SK-N-SH (cell line): Measurements from ENCODE around the gene DEPDC1. TPM values are rescaled to one million over a fixed set of nuclear protein-coding genes. Genes with fewer than 3 reads are reported as not detected.

ENCODE experiments used
- CTCF ChIA-PET: fragments of 300-600, 350-600 bp; formaldehyde crosslinking; extraction: SDS; loops from one replicate; lab custom pipeline; 2021; lab: Yijun Ruan, JAX
- POLR2A ChIA-PET: fragments of 350-600 bp; sonication (Branson Sonifier 250); formaldehyde crosslinking; extraction: SDS; loops from one replicate; lab custom pipeline; 2020; ENCODE audit warnings: antibody characterized with exemption, inconsistent platforms; lab: Yijun Ruan, JAX
- DNase-seq: peaks from one replicate; pipeline ENCODE4 v3.0.0; 2012
- H2AFZ ChIP-seq: fragments of 200-600 bp; sonication (generic); 2 replicates; pipeline ENCODE4 v1.8.1; 2016; ENCODE audit warnings: antibody characterized with exemption, mild to moderate bottlenecking, low read depth
- H3F3A ChIP-seq: fragments of 200-600 bp; sonication (generic); replicated peaks from 2 replicates; pipeline ENCODE3; 2016; ENCODE audit warnings: antibody characterized with exemption, mild to moderate bottlenecking; ENCODE audit not compliant: insufficient read depth
- H3K27ac ChIP-seq, 2 experiments: fragments of 200-500 bp in 1 of 2; fragments of 200-600 bp in 1 of 2; sonication (Bioruptor generic) in 1 of 2; sonication (generic), shearing (Covaris generic) in 1 of 2; 2 replicates each; pipeline versions ENCODE4 v1.5.1 to v1.6.1; 2014 to 2016; ENCODE audit warnings: low read depth in 2 of 2, inconsistent platforms in 1 of 2, low read length in 1 of 2, mild to moderate bottlenecking in 1 of 2, mixed read lengths in 1 of 2
- H3K27me3 ChIP-seq: fragments of 200-600 bp; sonication (generic), shearing (Covaris generic); 2 replicates; pipeline ENCODE4 v1.6.1; 2016; ENCODE audit warnings: mixed run types; ENCODE audit not compliant: insufficient read depth
- H3K36me3 ChIP-seq, 2 experiments: fragments of 200-500 bp in 1 of 2; fragments of 200-600 bp in 1 of 2; sonication (Bioruptor generic) in 1 of 2; sonication (generic) in 1 of 2; replicated peaks in 1 of 2; 2 replicates each; pipeline versions ENCODE3 to v1.5.1; 2014 to 2016; ENCODE audit warnings: low read length in 1 of 2, mild to moderate bottlenecking in 1 of 2; ENCODE audit not compliant: insufficient read depth in 2 of 2, control insufficient read depth in 1 of 2
- H3K4me1 ChIP-seq, 2 experiments: fragments of 200-500 bp in 1 of 2; fragments of 200-600 bp in 1 of 2; sonication (Bioruptor generic) in 1 of 2; sonication (generic), shearing (Covaris generic) in 1 of 2; 2 replicates each; pipeline versions ENCODE4 v1.5.1 to v1.6.1; 2014 to 2016; ENCODE audit warnings: low read depth in 1 of 2, low read length in 1 of 2, mixed run types in 1 of 2; ENCODE audit not compliant: insufficient read depth in 2 of 2, control insufficient read depth in 1 of 2
- H3K4me2 ChIP-seq: fragments of 200-600 bp; sonication (generic), shearing (Covaris generic); 2 replicates; pipeline ENCODE4 v1.6.1; 2017; ENCODE audit warnings: mixed run types
- H3K4me3 ChIP-seq, 2 experiments: fragments of 200-500 bp in 1 of 2; fragments of 200-600 bp in 1 of 2; sonication (Bioruptor generic) in 1 of 2; sonication (generic), shearing (Covaris generic) in 1 of 2; 2 replicates each; pipeline versions ENCODE4 v1.5.1 to v1.8.1; 2014 to 2016; ENCODE audit warnings: low read depth in 2 of 2, inconsistent platforms in 1 of 2, low read length in 1 of 2, mild to moderate bottlenecking in 1 of 2, mixed read lengths in 1 of 2, moderate library complexity in 1 of 2
- H3K79me2 ChIP-seq: fragments of 200-600 bp; sonication (generic); 2 replicates; pipeline ENCODE4 v1.8.1; 2017; ENCODE audit warnings: mild to moderate bottlenecking; ENCODE audit not compliant: insufficient read depth
- H3K9ac ChIP-seq: fragments of 200-600 bp; sonication (generic); 2 replicates; pipeline ENCODE4 v1.6.1; 2017; ENCODE audit warnings: mixed run types
- H3K9me2 ChIP-seq: fragments of 200-600 bp; sonication (generic); 2 replicates; pipeline ENCODE4 v1.6.1; 2017; ENCODE audit warnings: mixed run types
- H3K9me3 ChIP-seq: fragments of 200-600 bp; sonication (generic); 2 replicates; pipeline ENCODE4 v1.6.1; 2017; ENCODE audit warnings: mixed run types, mild to moderate bottlenecking, moderate library complexity
- H4K20me1 ChIP-seq: fragments of 200-600 bp; sonication (generic); 2 replicates; pipeline ENCODE4 v1.6.1; 2017; ENCODE audit warnings: mild to moderate bottlenecking, mixed run types; ENCODE audit not compliant: insufficient read depth
- FOSL2 ChIP-seq: IDR thresholded peaks from 2 replicates; pipeline ENCODE4 v1.4.0; 2012; ENCODE audit warnings: low read depth, mild to moderate bottlenecking, moderate library complexity, borderline replicate concordance
- FOXJ3 ChIP-seq: sonication (generic); formaldehyde crosslinking; IDR thresholded peaks from 2 replicates; pipeline ENCODE4 v1.5.1; 2020; ENCODE audit warnings: mild to moderate bottlenecking, missing genetic modification reagents
- FOXM1 ChIP-seq: IDR thresholded peaks from 2 replicates; pipeline ENCODE4 v1.4.0; 2012; ENCODE audit warnings: low read depth, mild to moderate bottlenecking
- GATA2 ChIP-seq: sonication (generic); formaldehyde crosslinking; IDR thresholded peaks from 2 replicates; pipeline ENCODE4 v1.5.0; 2020; ENCODE audit warnings: mild to moderate bottlenecking, missing genetic modification reagents
- JUND ChIP-seq: IDR thresholded peaks from 2 replicates; pipeline ENCODE4 v1.4.0; 2012
- MXI1 ChIP-seq: IDR thresholded peaks from 2 replicates; pipeline ENCODE4 v1.6.1; 2012; ENCODE audit warnings: mild to moderate bottlenecking, low read depth, low read length, improper control_type of control experiment
- NFIC ChIP-seq: IDR thresholded peaks from 2 replicates; pipeline ENCODE4 v1.4.0; 2012; ENCODE audit warnings: borderline replicate concordance
- NRF1 ChIP-seq: IDR thresholded peaks from 2 replicates; pipeline ENCODE4 v1.6.1; 2012; ENCODE audit warnings: low read depth, mild to moderate bottlenecking, low read length
- POLR2AphosphoS5 ChIP-seq: IDR thresholded peaks from 2 replicates; pipeline ENCODE4 v1.6.1; 2012; ENCODE audit warnings: low read depth, low read length
- RFX5 ChIP-seq: IDR thresholded peaks from 2 replicates; pipeline ENCODE4 v1.6.1; 2012; ENCODE audit warnings: mild to moderate bottlenecking, improper control_type of control experiment, low read length
- RXRA ChIP-seq: IDR thresholded peaks from 2 replicates; pipeline ENCODE4 v1.4.0; 2012; ENCODE audit warnings: low read depth, mild to moderate bottlenecking, borderline replicate concordance
- YY1 ChIP-seq: IDR thresholded peaks from 2 replicates; pipeline ENCODE4 v1.4.0; 2012; ENCODE audit warnings: low read depth, mild to moderate bottlenecking
- WGBS: methylation state at CpG from one replicate; pipeline ENCODE4 v1.1.6; 2017; ENCODE audit warnings: low lambda C conversion rate; 5-methylcytosine and 5-hydroxymethylcytosine counted together
- polyA plus RNA-seq, 3 experiments: library from polyadenylated mRNA; depleted of rRNA; stranded (reverse); fragments of >200 nt; gene quantifications; 2 replicates each; pipeline ENCODE4 v1.2.3, GENCODE V29; 2012
- TF ChIP-seq, protein P1 (sequence below): IDR thresholded peaks from 2 replicates; pipeline ENCODE4 v1.6.1; 2012; ENCODE audit warnings: mild to moderate bottlenecking, low read depth, low read length, moderate library complexity
- TF ChIP-seq, protein P2 (sequence below): IDR thresholded peaks from 2 replicates; pipeline ENCODE4 v1.4.0; 2012; ENCODE audit warnings: low read depth, borderline replicate concordance

DEPDC1 gene
- polyA plus RNA-seq, 1 of the 3 experiments (the other 2 are of a cell fraction) = 3.8 TPM

DNA sequence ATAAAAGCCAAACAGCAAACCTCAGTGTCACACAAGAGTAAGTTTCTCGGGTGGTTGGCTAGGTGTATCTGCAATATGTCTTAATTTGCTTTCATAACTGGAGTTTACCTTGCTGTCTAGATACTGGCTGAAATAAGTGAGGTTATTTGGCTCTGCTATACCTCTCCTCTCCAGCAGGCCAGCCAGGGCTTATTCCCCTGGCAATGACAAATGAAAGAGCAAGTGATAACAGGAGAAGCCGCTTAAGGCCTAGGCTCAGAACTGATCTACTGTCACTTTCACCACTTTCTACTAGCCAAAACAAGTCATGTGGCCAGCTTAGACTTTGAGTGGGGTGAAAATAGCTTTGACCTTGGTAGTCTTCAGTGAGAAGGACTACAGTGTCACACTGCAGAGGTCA is 42.3 kb downstream of the DEPDC1 start:
- Histone ChIP-seq H4K20me1 (no peaks in the 10 kb centered on the region), H3K27ac (no peak overlapping the region), H3K9ac (no peak overlapping the region), H3K79me2 (no peaks in the 10 kb centered on the region), H3K36me3 (no peaks in the 10 kb centered on the region), H3K9me2 (no peaks in the 10 kb centered on the region), H3F3A (no peaks in the 10 kb centered on the region), H3K27me3 (no peaks in the 10 kb centered on the region), H2AFZ (no peak overlapping the region), H3K4me1 (peaks cover 0 to 9% of the 10 kb centered on the region in 2 experiments; a peak in 3 of 4 replicates), H3K9me3 (no peaks in the 10 kb centered on the region), H3K4me3 (no peak overlapping the region), H3K4me2 (no peak overlapping the region)
- DNase-seq = no peak
- POLR2A ChIA-PET = no interaction called here
- no peak for TF ChIP-seq MXI1
- TF ChIP-seq GATA2 (CRISPR knock-in tag) = no peak
- no peak for TF ChIP-seq NRF1
- no peak for TF ChIP-seq NFIC
- WGBS = 89% methylated on average over 2 of the region's 2 CpGs
- CTCF ChIA-PET = no interaction called here

DNA sequence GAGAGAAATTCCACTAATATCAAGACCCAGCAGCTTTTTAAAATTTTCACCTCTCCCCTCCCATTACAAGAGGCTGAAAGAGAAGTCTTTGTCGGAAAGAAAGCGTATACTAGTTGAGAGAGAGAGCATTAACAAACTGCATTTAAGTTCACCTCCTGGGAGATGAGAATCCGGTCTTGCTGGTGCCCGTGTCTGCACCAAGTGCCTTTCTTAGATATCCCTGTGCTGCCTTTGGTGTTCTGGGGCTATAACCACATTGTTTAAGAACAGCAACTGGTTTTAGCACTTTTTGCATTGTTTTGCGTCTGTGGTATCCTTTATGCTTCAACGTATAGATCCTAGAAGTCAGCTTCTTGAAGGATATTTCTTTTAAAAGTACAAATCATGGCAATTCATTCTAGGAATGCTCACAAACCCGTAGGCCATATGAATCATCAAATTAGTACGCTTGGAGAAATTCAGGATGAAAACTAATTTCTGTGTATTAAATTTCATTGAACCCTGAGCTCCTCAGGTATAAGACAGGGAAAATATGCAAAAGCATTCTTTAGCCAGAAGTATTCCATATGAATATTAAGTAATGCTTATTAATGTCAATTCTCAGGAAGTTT is 43.7 kb downstream of the DEPDC1 start:
- TF ChIP-seq, protein P1, sequence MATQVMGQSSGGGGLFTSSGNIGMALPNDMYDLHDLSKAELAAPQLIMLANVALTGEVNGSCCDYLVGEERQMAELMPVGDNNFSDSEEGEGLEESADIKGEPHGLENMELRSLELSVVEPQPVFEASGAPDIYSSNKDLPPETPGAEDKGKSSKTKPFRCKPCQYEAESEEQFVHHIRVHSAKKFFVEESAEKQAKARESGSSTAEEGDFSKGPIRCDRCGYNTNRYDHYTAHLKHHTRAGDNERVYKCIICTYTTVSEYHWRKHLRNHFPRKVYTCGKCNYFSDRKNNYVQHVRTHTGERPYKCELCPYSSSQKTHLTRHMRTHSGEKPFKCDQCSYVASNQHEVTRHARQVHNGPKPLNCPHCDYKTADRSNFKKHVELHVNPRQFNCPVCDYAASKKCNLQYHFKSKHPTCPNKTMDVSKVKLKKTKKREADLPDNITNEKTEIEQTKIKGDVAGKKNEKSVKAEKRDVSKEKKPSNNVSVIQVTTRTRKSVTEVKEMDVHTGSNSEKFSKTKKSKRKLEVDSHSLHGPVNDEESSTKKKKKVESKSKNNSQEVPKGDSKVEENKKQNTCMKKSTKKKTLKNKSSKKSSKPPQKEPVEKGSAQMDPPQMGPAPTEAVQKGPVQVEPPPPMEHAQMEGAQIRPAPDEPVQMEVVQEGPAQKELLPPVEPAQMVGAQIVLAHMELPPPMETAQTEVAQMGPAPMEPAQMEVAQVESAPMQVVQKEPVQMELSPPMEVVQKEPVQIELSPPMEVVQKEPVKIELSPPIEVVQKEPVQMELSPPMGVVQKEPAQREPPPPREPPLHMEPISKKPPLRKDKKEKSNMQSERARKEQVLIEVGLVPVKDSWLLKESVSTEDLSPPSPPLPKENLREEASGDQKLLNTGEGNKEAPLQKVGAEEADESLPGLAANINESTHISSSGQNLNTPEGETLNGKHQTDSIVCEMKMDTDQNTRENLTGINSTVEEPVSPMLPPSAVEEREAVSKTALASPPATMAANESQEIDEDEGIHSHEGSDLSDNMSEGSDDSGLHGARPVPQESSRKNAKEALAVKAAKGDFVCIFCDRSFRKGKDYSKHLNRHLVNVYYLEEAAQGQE = no peak
- TF ChIP-seq FOSL2 = peak; percentile 15; the same call in 1 of the 2 replicates
- H3K27ac ChIP-seq = no peak overlapping the region
- 78% methylated on average over 8 of the region's 8 CpGs for WGBS
- H3K27me3 ChIP-seq = no peaks in the 10 kb centered on the region
- no peak overlapping the region for H3K4me3 ChIP-seq
- H3F3A ChIP-seq = no peaks in the 10 kb centered on the region
- no peaks in the 10 kb centered on the region for H3K9me3 ChIP-seq
- no peaks in the 10 kb centered on the region for H3K36me3 ChIP-seq
- POLR2A ChIA-PET = no interaction called here
- H3K4me2 ChIP-seq = no peak overlapping the region
- H3K79me2 ChIP-seq = no peaks in the 10 kb centered on the region
- H2AFZ ChIP-seq = 0 out of 2 replicates have a peak overlapping the region, but pooled peaks have one; percentile 35
- no peaks in the 10 kb centered on the region for H3K9me2 ChIP-seq
- DNase-seq = no peak
- no peaks in the 10 kb centered on the region for H4K20me1 ChIP-seq
- CTCF ChIA-PET = interaction anchor here (1.0 to 1.8 kb wide), 3 partner anchors 10 to 1285 kb away, joined by 3 to 8 read pairs (median 3); no protein-coding TSS in a partner anchor
- peaks cover 0 to 9% of the 10 kb centered on the region in 2 experiments; a peak in 2 of 4 replicates for H3K4me1 ChIP-seq
- H3K9ac ChIP-seq = no peak overlapping the region

DNA sequence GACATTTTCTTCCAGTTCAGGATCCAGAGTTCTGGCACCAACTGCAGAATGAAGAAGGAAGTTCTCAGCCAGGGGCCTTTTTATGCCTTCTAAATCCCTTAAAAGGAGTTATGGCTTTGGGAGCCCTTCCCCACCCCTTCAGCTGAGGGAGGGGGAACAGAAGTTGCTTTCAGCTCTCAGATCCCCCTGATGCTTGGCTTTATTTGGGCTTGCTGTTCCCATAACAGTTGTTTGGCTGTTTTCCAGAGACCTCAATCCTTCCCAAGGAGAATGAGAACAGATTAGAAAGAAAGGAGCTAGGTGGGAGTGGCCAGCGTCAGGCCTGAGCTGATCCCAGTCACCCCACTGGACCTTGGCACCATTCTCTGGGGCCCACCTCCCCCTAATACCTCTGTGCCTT is 47.0 kb downstream of the DEPDC1 start, which contains the start of gene RPE65:
Gene RPE65, minus strand, starts transcription at position 54 of the 400 bp plus-strand sequence. Its CDS starts 49 bp downstream, at position 5.
- no peaks in the 10 kb centered on the region for H3K79me2 ChIP-seq
- no peak for DNase-seq
- H2AFZ ChIP-seq = no peak within 1 kb of the TSS
- TF ChIP-seq JUND (no peak), POLR2AphosphoS5 (no peak), YY1 (no peak), RFX5 (no peak), FOXM1 (no peak), FOXJ3 (no peak), RXRA (no peak)
- TF ChIP-seq, protein P2, sequence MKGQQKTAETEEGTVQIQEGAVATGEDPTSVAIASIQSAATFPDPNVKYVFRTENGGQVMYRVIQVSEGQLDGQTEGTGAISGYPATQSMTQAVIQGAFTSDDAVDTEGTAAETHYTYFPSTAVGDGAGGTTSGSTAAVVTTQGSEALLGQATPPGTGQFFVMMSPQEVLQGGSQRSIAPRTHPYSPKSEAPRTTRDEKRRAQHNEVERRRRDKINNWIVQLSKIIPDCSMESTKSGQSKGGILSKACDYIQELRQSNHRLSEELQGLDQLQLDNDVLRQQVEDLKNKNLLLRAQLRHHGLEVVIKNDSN = no peak
- TF ChIP-seq, protein P1 = no peak
- TF ChIP-seq, all 33 proteins: peak for 0
- H3K9ac ChIP-seq = no peak within 1 kb of the TSS
- POLR2A ChIA-PET = no interaction called here
- no peak within 1 kb of the TSS for H3K4me3 ChIP-seq
- CTCF ChIA-PET = no interaction called here
- no peaks in the 10 kb centered on the region for H3K9me3 ChIP-seq
- no peaks in the 10 kb centered on the region for H3K27me3 ChIP-seq
- 65% methylated on average over 1 of the region's 1 CpG for WGBS
- H3K4me2 ChIP-seq = no peak within 1 kb of the TSS
- H3K27ac ChIP-seq = no peak within 1 kb of the TSS
- no peaks in the 10 kb centered on the region for H3K9me2 ChIP-seq
- H3F3A ChIP-seq = no peaks in the 10 kb centered on the region
- H3K4me1 ChIP-seq = peaks cover 0 to 9% of the 10 kb centered on the region in 2 experiments; a peak in 2 of 4 replicates
- H4K20me1 ChIP-seq = no peaks in the 10 kb centered on the region
- H3K36me3 ChIP-seq = no peaks in the 10 kb centered on the region
